Measurements from ENCODE around the gene IL37.
"Not testable (repeated sequence)": the region's sequence is repeated elsewhere in the genome, so short reads cannot be mapped to it uniquely, and the experiment has no call there.

Gene IL37

GRCh38 chr2:112902816-112903215, 8.1 kb upstream of the IL37 start:
- DNase-seq (ENCODE audit: low spot score) (no peak), ATAC-seq (ENCODE audit: low read depth) (no peak)
- Histone ChIP-seq H3K9me3 (ENCODE audit: severe bottlenecking) (no peaks in the 10 kb centered on the region), H3K4me3 (ENCODE audit: severe bottlenecking) (no peak overlapping the region), H3K36me3 (ENCODE audit: low read depth) (no peaks in the 10 kb centered on the region), H3K27me3 (ENCODE audit: insufficient read depth, poor library complexity, severe bottlenecking) (no peaks in the 10 kb centered on the region), H3K4me1 (ENCODE audit: insufficient read depth, poor library complexity, severe bottlenecking) (no peaks in the 10 kb centered on the region), H3K27ac (ENCODE audit: poor library complexity, severe bottlenecking) (no peak overlapping the region)
- TF ChIP-seq, protein P1, sequence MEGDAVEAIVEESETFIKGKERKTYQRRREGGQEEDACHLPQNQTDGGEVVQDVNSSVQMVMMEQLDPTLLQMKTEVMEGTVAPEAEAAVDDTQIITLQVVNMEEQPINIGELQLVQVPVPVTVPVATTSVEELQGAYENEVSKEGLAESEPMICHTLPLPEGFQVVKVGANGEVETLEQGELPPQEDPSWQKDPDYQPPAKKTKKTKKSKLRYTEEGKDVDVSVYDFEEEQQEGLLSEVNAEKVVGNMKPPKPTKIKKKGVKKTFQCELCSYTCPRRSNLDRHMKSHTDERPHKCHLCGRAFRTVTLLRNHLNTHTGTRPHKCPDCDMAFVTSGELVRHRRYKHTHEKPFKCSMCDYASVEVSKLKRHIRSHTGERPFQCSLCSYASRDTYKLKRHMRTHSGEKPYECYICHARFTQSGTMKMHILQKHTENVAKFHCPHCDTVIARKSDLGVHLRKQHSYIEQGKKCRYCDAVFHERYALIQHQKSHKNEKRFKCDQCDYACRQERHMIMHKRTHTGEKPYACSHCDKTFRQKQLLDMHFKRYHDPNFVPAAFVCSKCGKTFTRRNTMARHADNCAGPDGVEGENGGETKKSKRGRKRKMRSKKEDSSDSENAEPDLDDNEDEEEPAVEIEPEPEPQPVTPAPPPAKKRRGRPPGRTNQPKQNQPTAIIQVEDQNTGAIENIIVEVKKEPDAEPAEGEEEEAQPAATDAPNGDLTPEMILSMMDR (IDR thresholded peaks at IDR 0.05; ENCODE audit: poor library complexity, severe bottlenecking): no peak

DNA sequence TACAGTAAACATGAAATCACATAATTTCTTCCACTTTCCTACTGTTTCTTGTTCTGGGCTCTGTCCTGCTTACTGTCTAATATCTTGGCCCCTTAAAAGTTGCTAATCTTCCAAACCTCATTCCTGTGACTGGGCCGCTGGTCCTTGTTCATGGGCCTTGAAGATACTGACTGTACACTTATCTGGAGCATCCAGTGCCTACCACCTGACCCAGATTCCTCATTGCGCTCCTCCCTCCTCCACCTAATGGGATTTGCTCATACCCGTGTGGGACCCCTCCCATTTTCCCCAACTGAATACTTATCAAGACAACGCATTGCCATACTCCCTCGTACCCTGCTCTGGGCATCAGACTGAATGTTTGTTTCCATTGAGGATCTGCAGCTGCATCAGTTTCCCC, 6.1 kb upstream of the IL37 start:
- Histone ChIP-seq H3K4me1 (ENCODE audit: insufficient read depth, poor library complexity, severe bottlenecking) (no peaks in the 10 kb centered on the region), H3K36me3 (ENCODE audit: low read depth) (no peaks in the 10 kb centered on the region), H3K9me3 (ENCODE audit: severe bottlenecking) (no peaks in the 10 kb centered on the region), H3K27me3 (ENCODE audit: insufficient read depth, poor library complexity, severe bottlenecking) (no peaks in the 10 kb centered on the region), H3K4me3 (ENCODE audit: severe bottlenecking) (no peak overlapping the region), H3K27ac (ENCODE audit: poor library complexity, severe bottlenecking) (no peak overlapping the region)
- TF ChIP-seq, protein P1 (IDR thresholded peaks at IDR 0.05; ENCODE audit: poor library complexity, severe bottlenecking): no peak
- ATAC-seq (ENCODE audit: low read depth) (no peak), DNase-seq (ENCODE audit: low spot score) (no peak)

DNA sequence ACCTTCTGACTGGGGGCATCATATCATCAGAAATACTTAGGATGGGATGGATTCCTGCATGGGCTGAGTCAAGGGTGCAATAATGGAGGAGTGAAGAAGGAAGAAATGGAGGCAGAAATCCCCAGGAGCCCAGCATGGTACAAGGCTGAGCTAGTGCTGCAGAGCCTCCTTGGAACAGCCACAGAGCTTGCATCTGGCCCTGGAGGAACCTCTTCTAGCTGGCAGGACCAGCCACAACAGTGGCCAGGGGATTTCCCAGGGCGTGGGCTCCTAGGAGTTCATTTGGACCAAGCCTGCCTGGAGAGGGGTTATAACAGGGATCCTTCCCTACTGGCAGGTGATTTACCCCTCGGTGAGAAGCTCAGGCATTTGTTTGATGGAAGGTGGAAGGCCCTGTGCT, 4.7 kb upstream of the IL37 start:
- Histone ChIP-seq H3K4me3 (ENCODE audit: severe bottlenecking) (no peak overlapping the region), H3K9me3 (ENCODE audit: severe bottlenecking) (no peaks in the 10 kb centered on the region), H3K4me1 (ENCODE audit: insufficient read depth, poor library complexity, severe bottlenecking) (no peaks in the 10 kb centered on the region), H3K27ac (ENCODE audit: poor library complexity, severe bottlenecking) (no peak overlapping the region), H3K27me3 (ENCODE audit: insufficient read depth, poor library complexity, severe bottlenecking) (no peaks in the 10 kb centered on the region), H3K36me3 (ENCODE audit: low read depth) (no peaks in the 10 kb centered on the region)
- ATAC-seq (ENCODE audit: low read depth) (no peak), DNase-seq (ENCODE audit: low spot score) (no peak)
- TF ChIP-seq, protein P1 (IDR thresholded peaks at IDR 0.05; ENCODE audit: poor library complexity, severe bottlenecking): no peak

DNA sequence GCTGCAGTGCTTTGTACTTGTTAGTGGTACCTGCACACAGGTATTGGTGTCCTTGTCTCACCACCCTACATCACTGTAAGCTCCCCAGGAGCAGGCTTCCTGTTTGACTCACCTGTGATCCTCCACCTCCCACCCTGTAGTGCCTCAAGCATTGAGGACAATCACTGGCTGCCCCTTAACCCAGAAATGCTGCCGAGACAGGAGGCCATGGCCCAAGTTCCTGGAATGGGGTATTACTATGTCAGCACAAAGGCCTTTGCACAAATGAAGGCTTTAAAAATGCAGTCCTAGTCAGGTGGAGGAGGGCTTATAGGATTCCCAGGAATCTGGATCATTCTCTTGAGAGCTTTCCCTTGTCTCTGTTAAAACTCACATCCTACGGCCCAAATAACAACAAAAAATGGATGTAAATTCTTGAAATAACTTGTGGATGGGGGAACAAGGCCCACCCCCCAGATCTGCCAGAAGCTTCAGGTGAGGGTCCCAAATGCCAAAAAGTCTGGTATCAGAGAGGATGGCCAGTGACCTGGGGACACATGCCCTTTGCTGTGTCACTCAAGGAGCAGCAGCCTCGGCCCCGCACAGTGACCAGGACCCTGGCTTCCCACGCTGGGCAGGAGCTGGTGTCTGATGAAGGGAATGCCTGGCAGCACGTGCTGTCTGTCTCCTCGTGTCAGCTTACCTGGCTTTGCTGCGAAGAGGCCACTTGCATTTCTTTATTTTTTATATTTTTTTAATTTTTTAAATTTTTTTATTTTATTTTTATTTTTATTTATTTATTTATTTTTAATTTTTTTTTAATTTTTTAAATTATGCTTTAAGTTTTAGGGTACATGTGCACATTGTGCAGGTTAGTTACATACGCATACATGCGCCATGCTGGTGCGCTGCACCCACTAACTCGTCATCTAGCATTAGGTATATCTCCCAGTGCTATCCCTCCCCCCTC, 3.7 kb upstream of the IL37 start:
- ATAC-seq (ENCODE audit: low read depth) (peak; percentile 40; the same call in 1 of the 3 replicates), DNase-seq (ENCODE audit: low spot score) (no peak)
- Histone ChIP-seq H3K4me1 (ENCODE audit: insufficient read depth, poor library complexity, severe bottlenecking) (no peaks in the 10 kb centered on the region), H3K36me3 (ENCODE audit: low read depth) (no peaks in the 10 kb centered on the region), H3K27me3 (ENCODE audit: insufficient read depth, poor library complexity, severe bottlenecking) (no peaks in the 10 kb centered on the region), H3K27ac (ENCODE audit: poor library complexity, severe bottlenecking) (no peak overlapping the region), H3K4me3 (ENCODE audit: severe bottlenecking) (no peak overlapping the region), H3K9me3 (ENCODE audit: severe bottlenecking) (no peaks in the 10 kb centered on the region)
- TF ChIP-seq, protein P1 (IDR thresholded peaks at IDR 0.05; ENCODE audit: poor library complexity, severe bottlenecking): no peak

DNA sequence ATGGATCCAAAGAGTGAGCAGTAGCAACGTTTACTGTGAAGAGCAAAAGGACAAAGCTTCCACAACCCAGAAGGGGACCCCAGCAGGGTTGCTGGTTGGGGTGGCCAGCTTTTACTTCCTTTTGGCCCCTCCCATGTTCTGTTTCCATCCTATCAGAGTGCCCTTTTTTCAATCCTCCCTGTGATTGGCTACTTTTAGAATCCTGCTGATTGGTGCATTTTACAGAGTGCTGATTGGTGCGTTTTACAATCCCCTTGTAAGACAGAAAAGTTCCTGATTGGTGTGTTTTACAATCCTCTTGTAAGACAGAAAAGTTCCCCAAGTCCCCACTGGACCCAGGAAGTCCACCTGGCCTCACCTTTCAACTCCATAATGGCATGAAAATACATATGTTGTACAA, 2.4 kb upstream of the IL37 start:
- H3K4me1 ChIP-seq (ENCODE audit: insufficient read depth, poor library complexity, severe bottlenecking); ATAC-seq (ENCODE audit: low read depth); H3K27me3 ChIP-seq (ENCODE audit: insufficient read depth, poor library complexity, severe bottlenecking); DNase-seq (ENCODE audit: low spot score); H3K36me3 ChIP-seq (ENCODE audit: low read depth); H3K9me3 ChIP-seq (ENCODE audit: severe bottlenecking); H3K27ac ChIP-seq (ENCODE audit: poor library complexity, severe bottlenecking); H3K4me3 ChIP-seq (ENCODE audit: severe bottlenecking): not testable (repeated sequence)

All from RWPE2 (cell line).